Chondrocyte (in vitro differentiated cells): Measurements from ENCODE around the gene PPP2R2C. TPM values are rescaled to one million over a fixed set of nuclear protein-coding genes. Genes with fewer than 3 reads are reported as not detected.

Experiments
- DNase-seq: peaks from one replicate; pipeline ENCODE4 v3.0.0; 2021; ENCODE audit warnings: mixed read lengths, low spot score
- H3K27ac Mint-ChIP-seq: one replicate; pipeline ENCODE4 v1.8.0; 2021; ENCODE audit warnings: mild to moderate bottlenecking, moderate library complexity, mixed read lengths; ENCODE audit not compliant: unreplicated experiment
- H3K27me3 Mint-ChIP-seq: 2 replicates; pipeline ENCODE4 v1.8.0; 2021; ENCODE audit warnings: low read depth, mixed read lengths
- H3K36me3 Mint-ChIP-seq: 2 replicates; pipeline ENCODE4 v1.8.0; 2021; ENCODE audit warnings: low read depth, mixed read lengths
- H3K4me1 Mint-ChIP-seq: 2 replicates; pipeline ENCODE4 v1.8.0; 2021; ENCODE audit warnings: low read depth, mild to moderate bottlenecking, mixed read lengths
- H3K4me3 Mint-ChIP-seq: one replicate; pipeline ENCODE4 v1.8.0; 2021; ENCODE audit warnings: mild to moderate bottlenecking, moderate library complexity, mixed read lengths; ENCODE audit not compliant: unreplicated experiment
- H3K9me3 Mint-ChIP-seq: 2 replicates; pipeline ENCODE4 v1.8.0; 2021; ENCODE audit warnings: low read depth, mixed read lengths
- total RNA-seq: library from RNA; stranded (reverse); gene quantifications from 3 replicates; pipeline ENCODE4 v1.2.1, GENCODE V29; 2021
- TF ChIP-seq, protein P1 (sequence below): fragments of 200-600 bp; sonication (generic); IDR thresholded peaks from 2 replicates; pipeline ENCODE4 v1.5.0; 2021; ENCODE audit warnings: antibody characterized with exemption, mild to moderate bottlenecking, moderate library complexity

The PPP2R2C gene
- total RNA-seq, 1 donor from 2014 or later: 0.10 TPM

GRCh38 chr4:6446130-6446482, 26.3 kb downstream of the PPP2R2C start:
- peaks cover 6% of the 10 kb centered on the region for H3K4me1 Mint-ChIP-seq
- DNase-seq: no peak
- peaks cover 58% of the 10 kb centered on the region for H3K27me3 Mint-ChIP-seq
- no peaks in the 10 kb centered on the region for H3K9me3 Mint-ChIP-seq
- no peak overlapping the region for H3K4me3 Mint-ChIP-seq
- no peak overlapping the region for H3K27ac Mint-ChIP-seq
- TF ChIP-seq, protein P1, sequence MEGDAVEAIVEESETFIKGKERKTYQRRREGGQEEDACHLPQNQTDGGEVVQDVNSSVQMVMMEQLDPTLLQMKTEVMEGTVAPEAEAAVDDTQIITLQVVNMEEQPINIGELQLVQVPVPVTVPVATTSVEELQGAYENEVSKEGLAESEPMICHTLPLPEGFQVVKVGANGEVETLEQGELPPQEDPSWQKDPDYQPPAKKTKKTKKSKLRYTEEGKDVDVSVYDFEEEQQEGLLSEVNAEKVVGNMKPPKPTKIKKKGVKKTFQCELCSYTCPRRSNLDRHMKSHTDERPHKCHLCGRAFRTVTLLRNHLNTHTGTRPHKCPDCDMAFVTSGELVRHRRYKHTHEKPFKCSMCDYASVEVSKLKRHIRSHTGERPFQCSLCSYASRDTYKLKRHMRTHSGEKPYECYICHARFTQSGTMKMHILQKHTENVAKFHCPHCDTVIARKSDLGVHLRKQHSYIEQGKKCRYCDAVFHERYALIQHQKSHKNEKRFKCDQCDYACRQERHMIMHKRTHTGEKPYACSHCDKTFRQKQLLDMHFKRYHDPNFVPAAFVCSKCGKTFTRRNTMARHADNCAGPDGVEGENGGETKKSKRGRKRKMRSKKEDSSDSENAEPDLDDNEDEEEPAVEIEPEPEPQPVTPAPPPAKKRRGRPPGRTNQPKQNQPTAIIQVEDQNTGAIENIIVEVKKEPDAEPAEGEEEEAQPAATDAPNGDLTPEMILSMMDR: no peak
- H3K36me3 Mint-ChIP-seq: no peaks in the 10 kb centered on the region

- DNase-seq: no peak
- Mint-ChIP-seq H3K27ac (no peak overlapping the region), H3K4me3 (no peak overlapping the region), H3K27me3 (peaks cover 56% of the 10 kb centered on the region), H3K36me3 (no peaks in the 10 kb centered on the region), H3K9me3 (no peaks in the 10 kb centered on the region), H3K4me1 (peaks cover 6% of the 10 kb centered on the region)
- TF ChIP-seq, protein P1: no peak
Measured at GRCh38 chr4:6445403-6446129, 26.8 kb downstream of the PPP2R2C start.

- Mint-ChIP-seq H3K27me3 (peaks cover 59% of the 10 kb centered on the region), H3K27ac (no peak overlapping the region), H3K4me1 (peaks cover 6% of the 10 kb centered on the region), H3K4me3 (no peak overlapping the region), H3K9me3 (no peaks in the 10 kb centered on the region), H3K36me3 (no peaks in the 10 kb centered on the region)
- DNase-seq: no peak
- TF ChIP-seq, protein P1: no peak
Measured at GRCh38 chr4:6444582-6444981, 27.8 kb downstream of the PPP2R2C start.

DNA sequence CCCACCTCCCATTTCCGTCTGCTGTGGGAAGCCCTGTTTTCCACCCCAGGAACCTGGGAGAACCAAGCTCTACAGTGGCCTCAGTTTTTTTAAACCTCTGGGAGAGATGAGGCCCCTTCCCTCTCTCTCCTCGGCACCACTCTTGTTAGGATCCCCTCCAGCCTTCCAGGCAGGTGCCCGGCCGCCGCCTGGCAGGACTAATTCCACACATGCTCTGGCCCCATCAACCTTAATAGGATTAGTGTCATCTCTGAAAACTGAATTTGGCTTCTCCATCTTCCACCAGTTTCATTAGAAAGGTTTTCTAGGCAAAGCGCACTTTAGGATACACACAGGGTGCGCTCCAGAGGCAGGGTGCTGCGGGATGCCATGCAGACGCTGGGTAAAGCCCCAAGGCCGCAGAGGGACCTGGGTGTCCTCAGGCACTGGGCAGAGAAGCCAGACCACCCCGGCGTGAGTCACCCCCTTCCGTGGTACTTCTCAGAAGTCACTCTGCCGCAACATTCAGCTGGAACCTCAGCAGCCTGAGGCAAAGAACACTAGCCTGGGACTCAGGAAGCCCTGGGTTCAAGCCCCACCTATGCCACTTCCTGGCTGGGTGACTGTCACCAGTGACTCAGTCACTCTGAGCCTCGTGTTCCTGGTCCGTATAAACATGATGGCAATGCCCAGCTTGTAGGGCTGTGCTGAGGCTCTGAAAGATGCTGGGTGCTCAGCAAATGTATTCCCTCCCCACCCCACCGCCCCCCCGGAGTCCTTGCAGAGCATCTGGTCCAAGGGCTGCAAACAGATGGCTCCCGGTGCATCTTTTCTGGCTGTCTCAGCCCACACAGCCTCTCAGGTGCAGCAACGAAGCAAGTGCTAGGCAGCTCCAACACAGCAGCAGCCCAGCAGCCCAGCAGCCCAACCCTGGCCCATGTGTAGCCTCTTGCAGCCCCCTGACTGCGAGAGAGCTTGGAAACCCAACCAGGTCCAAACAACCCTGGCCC, 29.1 kb downstream of the PPP2R2C start:
- Mint-ChIP-seq H3K4me1 (peaks cover 10% of the 10 kb centered on the region), H3K27ac (no peak overlapping the region), H3K36me3 (no peaks in the 10 kb centered on the region), H3K9me3 (no peaks in the 10 kb centered on the region), H3K4me3 (no peak overlapping the region), H3K27me3 (peaks cover 64% of the 10 kb centered on the region)
- no peak for DNase-seq
- TF ChIP-seq, protein P1: no peak

DNA sequence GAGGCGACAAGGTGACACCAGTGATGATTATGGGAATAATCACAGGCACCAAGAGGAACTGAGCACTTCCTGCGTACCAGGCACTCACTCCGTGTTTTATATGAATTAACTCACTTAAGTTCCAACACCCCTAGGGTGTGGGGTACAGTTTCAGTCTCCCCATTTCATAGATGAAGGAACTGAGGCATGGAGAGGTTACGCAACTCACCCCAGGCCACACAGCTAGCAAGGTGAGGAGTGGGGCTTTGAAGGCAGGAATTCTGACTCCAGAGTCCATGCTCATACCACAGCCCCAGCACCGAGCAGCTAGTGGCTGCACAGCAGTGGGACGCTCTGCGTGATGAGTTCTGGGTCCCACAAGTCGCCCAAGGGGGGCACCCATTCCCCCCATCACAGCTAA, 29.9 kb downstream of the PPP2R2C start:
- H3K4me1 Mint-ChIP-seq: peaks cover 12% of the 10 kb centered on the region
- no peak for DNase-seq
- no peak overlapping the region for H3K4me3 Mint-ChIP-seq
- H3K9me3 Mint-ChIP-seq: no peaks in the 10 kb centered on the region
- TF ChIP-seq, protein P1: no peak
- H3K27me3 Mint-ChIP-seq: peaks cover 58% of the 10 kb centered on the region
- H3K36me3 Mint-ChIP-seq: no peaks in the 10 kb centered on the region
- no peak overlapping the region for H3K27ac Mint-ChIP-seq
